Measurements from ENCODE around the gene UQCRQ. TPM values are rescaled to one million over a fixed set of nuclear protein-coding genes. Genes with fewer than 3 reads are reported as not detected.

The UQCRQ gene
- total RNA-seq, 1 donor from 2014 or later: 727 TPM

GRCh38 chr5:132831095-132831860 is 35.2 kb upstream of the UQCRQ start:
- ATAC-seq: peak; percentile 0
- DNase-seq (ENCODE audit: low spot score): peak; percentile 49

- ATAC-seq: no peak
Observed at GRCh38 chr5:132832612-132833011, 33.8 kb upstream of the UQCRQ start.

GRCh38 chr5:132834057-132834456 is 32.4 kb upstream of the UQCRQ start:
- no peak for DNase-seq (ENCODE audit: low spot score)
- no peak for ATAC-seq

More at GRCh38 chr5:132832612-132833011, 33.8 kb upstream of the UQCRQ start:
- DNase-seq (ENCODE audit: low spot score): peak; percentile 16

GRCh38 chr5:132836852-132837251 is 29.6 kb upstream of the UQCRQ start:
- DNase-seq (ENCODE audit: low spot score) (peak; percentile 39), ATAC-seq (no peak)

GRCh38 chr5:132837868-132838267 is 28.6 kb upstream of the UQCRQ start:
- peak; percentile 73 for ATAC-seq
- DNase-seq (ENCODE audit: low spot score): peak; percentile 77

- DNase-seq (ENCODE audit: low spot score) (peak; percentile 81), ATAC-seq (peak; percentile 55)
Observed at GRCh38 chr5:132838516-132839282, 27.7 kb upstream of the UQCRQ start.

GRCh38 chr5:132839426-132840301 is 26.8 kb upstream of the UQCRQ start:
- DNase-seq (ENCODE audit: low spot score) (peak; percentile 75), ATAC-seq (peak; percentile 62)

- ATAC-seq: no peak
- peak; percentile 26 for DNase-seq (ENCODE audit: low spot score)
Observed at GRCh38 chr5:132840313-132840712, 26.1 kb upstream of the UQCRQ start.

- no peak for ATAC-seq
- DNase-seq (ENCODE audit: low spot score): peak; percentile 35
Observed at GRCh38 chr5:132840896-132841295, 25.5 kb upstream of the UQCRQ start.

- ATAC-seq (no peak), DNase-seq (ENCODE audit: low spot score) (peak; percentile 34)
Observed at GRCh38 chr5:132841305-132841704, 25.1 kb upstream of the UQCRQ start.

GRCh38 chr5:132848270-132848669 is 18.2 kb upstream of the UQCRQ start:
- ATAC-seq (no peak), DNase-seq (ENCODE audit: low spot score) (no peak)

- ATAC-seq: peak; percentile 37
- no peak for DNase-seq (ENCODE audit: low spot score)
Observed at GRCh38 chr5:132849347-132849746, 17.1 kb upstream of the UQCRQ start.

GRCh38 chr5:132850066-132850465 is 16.4 kb upstream of the UQCRQ start:
- no peak for ATAC-seq
- DNase-seq (ENCODE audit: low spot score): peak; percentile 26

- peak; percentile 54 for DNase-seq (ENCODE audit: low spot score)
Observed at GRCh38 chr5:132853323-132853722, 13.1 kb upstream of the UQCRQ start.

GRCh38 chr5:132853790-132854189 is 12.7 kb upstream of the UQCRQ start:
- DNase-seq (ENCODE audit: low spot score) (no peak), ATAC-seq (peak; percentile 5)

More at GRCh38 chr5:132853323-132853722, 13.1 kb upstream of the UQCRQ start:
- ATAC-seq: peak; percentile 93

GRCh38 chr5:132854301-132854700 is 12.1 kb upstream of the UQCRQ start:
- no peak for DNase-seq (ENCODE audit: low spot score)
- peak; percentile 20 for ATAC-seq

- peak; percentile 38 for ATAC-seq
Observed at GRCh38 chr5:132854992-132855391, 11.4 kb upstream of the UQCRQ start.

GRCh38 chr5:132856011-132856410 is 10.4 kb upstream of the UQCRQ start:
- ATAC-seq: no peak

More at GRCh38 chr5:132854992-132855391, 11.4 kb upstream of the UQCRQ start:
- DNase-seq (ENCODE audit: low spot score): peak; percentile 44

GRCh38 chr5:132859889-132860437 is 6.5 kb upstream of the UQCRQ start:
- ATAC-seq: no peak

More at GRCh38 chr5:132856011-132856410, 10.4 kb upstream of the UQCRQ start:
- DNase-seq (ENCODE audit: low spot score): peak; percentile 16

GRCh38 chr5:132860742-132861141 is 5.7 kb upstream of the UQCRQ start:
- no peak for DNase-seq (ENCODE audit: low spot score)
- no peak for ATAC-seq

More at GRCh38 chr5:132859889-132860437, 6.5 kb upstream of the UQCRQ start:
- no peak for DNase-seq (ENCODE audit: low spot score)

Measured in left lobe of liver (tissue), 2 donors.